ENCODE results near the gene NBL1.

DNA sequence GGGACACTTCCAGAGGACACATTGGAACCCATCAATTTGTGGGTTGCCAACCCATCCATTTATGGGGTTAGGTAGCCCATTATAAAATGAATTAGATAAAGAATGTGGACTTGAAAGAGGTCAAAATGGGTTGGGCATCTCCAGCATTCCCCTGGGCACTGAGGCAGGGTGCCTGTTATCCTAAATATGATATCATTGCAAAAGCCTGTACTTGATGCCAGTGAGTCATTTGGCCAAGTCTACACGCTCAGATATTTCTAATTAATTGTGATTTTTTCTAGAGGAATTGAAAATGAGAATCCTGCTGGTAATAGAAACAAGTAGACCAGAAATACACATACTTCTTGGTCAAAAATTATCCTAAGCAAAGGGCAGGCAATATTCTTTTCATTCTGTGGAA is 21.9 kb upstream of the NBL1 start:
- TF ChIP-seq, protein P1, sequence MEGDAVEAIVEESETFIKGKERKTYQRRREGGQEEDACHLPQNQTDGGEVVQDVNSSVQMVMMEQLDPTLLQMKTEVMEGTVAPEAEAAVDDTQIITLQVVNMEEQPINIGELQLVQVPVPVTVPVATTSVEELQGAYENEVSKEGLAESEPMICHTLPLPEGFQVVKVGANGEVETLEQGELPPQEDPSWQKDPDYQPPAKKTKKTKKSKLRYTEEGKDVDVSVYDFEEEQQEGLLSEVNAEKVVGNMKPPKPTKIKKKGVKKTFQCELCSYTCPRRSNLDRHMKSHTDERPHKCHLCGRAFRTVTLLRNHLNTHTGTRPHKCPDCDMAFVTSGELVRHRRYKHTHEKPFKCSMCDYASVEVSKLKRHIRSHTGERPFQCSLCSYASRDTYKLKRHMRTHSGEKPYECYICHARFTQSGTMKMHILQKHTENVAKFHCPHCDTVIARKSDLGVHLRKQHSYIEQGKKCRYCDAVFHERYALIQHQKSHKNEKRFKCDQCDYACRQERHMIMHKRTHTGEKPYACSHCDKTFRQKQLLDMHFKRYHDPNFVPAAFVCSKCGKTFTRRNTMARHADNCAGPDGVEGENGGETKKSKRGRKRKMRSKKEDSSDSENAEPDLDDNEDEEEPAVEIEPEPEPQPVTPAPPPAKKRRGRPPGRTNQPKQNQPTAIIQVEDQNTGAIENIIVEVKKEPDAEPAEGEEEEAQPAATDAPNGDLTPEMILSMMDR (conservative IDR thresholded peaks at IDR 0.05 in 1 of 2, IDR thresholded peaks at IDR 0.05 in 1 of 2; ENCODE audit: low read depth in 1 of 2, low read length in 2 of 2): no peak
- no peak for TF ChIP-seq EZH2 (IDR thresholded peaks at IDR 0.05; ENCODE audit: low read length, missing control alignments)

Data from fibroblast of lung (primary cell).